ENCODE data around the gene TLL1.

The TLL1 gene

DNA sequence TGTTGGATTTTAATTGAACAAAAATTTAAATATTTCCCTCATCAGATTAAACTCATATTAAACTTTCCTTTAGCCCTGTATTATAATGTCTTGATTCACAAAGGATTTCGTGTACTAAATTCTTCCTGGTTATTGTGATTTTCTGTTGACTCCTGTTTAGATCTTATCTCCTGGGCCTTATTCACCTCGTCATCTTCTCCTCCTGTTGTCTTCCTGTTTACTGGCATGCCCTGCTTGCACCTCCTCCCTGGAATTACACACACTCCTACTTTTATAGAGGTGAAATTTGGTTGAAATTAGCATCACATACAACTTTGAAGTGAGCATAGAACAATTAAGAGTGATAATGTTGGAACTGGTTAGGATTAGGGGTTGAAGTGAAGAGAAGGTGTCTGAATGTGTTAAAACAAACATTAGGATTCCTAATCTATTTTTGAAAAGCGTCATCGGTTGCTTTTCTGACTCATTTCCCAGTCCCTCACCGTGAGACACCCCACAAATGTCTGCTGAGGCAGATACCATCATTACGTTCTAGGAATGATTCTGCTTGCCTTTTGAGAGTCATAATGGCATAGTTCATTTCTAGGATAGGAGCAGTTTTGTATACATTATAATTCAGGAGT is 32.5 kb downstream of the TLL1 start:
- no peak for DNase-seq

DNA sequence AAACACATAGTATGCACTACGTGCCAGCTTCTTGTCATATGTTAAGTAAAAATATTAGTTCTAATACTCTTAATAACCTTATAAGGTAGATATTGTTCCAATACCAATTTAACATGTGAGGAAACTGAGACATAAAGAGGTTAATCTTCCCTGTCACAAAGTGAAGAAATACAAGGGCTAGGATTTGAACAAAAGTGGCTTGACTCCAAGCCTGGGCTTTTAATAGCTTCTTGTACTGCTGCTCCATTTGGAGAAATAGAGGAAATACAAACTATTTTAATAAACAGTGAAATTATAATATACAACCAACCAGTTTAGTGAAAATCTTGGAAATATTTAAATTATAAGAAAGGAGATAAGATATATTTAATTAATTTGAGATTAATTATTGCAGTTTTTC is 33.2 kb downstream of the TLL1 start:
- no peak for DNase-seq

DNA sequence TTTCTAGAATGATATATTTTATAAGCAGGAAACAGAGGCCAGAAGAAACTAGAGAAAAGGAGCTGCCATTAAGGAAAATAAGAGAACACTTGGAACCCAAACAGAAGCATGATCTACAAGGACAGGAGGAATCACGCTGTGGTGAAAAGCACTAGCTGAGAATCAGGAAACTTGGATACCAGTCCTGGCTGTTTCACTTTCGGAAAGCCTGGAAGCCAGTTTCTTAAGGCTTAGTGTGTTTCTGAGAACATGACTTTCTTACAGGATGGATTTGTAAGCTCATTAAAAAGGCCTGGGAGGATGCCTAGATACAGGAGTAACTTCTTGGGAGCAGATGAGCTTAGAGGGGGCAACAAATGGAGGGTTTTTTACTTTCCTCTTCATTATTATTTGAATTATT is 36.9 kb downstream of the TLL1 start:
- no peak for DNase-seq

DNA sequence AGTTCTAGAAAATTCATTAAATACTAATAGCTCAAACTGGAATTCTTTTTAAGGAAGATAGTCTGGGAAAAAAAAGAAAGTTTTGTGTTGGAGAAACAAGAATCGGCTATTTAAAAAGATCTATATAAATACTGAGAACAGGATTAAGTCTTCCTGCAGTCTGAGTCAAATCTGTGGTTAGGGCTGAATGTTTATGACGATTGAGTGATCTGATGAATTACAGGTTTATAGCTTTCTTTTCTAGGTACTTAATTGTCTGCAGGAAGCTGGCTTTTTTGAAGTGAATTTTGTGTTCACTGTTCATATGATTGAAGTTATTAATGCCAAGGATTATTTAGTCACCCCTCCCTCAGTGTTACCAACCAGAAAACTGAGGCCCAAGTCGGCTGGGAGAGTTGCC is 42.2 kb downstream of the TLL1 start:
- DNase-seq: no peak

DNA sequence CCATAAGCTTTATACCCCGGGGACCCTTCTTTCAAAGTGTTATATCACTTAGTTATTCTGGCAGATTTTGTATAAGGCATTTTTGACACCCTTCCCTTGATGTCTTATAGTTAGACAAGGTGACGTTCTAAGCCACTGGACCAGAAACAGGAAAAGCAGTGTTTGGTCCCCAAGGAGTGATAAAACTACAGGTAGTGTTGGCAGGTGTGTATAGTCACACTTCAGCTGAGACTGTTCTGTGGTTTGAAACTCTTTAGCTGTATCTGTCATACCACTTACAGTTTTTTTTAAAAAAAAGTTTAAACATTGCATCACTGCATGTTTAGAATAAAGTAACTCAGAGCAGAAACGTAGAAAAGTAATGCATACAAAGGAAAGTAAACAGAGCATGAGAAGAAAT is 48.5 kb downstream of the TLL1 start:
- DNase-seq: no peak

DNA sequence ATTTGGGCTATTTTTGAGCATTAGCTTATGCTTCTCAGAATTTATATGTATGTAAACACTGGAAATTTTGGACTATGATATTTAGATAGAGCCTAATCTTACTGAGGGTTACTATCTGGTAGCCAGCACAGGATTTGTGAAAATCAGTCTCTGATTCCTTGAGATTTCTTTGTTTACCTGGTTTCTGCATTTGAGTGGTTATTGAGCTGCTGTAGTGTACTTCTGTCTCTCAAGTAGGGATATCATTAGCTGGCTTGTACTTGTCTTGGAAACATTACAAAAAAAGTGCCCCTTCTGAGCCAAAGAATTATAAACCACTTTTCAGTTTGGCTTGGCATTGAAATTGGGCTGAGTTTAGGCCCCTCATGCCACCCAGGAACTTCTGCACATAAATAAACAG is 49.7 kb downstream of the TLL1 start:
- DNase-seq: no peak

DNA sequence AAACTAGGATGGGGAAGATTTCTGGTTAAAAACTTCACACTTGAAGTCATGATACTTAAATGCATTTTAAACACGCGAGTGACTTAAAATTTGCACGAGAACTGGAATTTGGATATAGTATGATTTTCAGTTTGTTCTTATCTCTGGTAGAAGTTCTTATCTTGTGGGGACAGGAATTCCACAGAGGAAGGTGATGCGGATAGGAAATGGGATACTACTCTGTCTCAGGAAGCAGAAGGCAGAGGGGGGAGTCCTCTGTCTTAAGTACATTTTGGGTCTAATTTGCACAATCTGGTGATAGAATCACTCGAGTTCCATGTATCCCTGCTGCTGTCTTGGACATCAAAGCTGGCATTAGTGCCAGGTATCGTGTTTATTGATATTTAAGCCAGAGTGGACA is 53.3 kb downstream of the TLL1 start:
- no peak for DNase-seq

DNA sequence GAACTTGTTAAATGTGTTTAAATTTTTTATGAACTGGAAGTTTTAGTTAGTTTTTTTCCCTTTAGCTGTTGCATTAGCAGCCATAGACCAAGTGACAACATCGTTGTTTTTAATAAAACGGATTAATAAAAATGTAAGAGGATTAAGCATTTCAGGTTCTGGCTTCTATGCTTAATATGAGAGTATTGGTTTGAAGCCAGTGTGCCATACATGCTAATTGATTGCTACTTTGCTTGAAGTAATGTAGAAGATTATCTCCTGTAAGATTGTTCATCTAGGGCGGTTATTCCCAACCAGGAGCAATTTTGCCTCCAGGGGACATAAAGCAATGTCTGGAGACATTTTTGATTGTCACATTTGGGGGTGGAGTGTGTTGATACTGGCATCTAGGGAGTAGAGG is 54.3 kb downstream of the TLL1 start:
- no peak for DNase-seq

DNA sequence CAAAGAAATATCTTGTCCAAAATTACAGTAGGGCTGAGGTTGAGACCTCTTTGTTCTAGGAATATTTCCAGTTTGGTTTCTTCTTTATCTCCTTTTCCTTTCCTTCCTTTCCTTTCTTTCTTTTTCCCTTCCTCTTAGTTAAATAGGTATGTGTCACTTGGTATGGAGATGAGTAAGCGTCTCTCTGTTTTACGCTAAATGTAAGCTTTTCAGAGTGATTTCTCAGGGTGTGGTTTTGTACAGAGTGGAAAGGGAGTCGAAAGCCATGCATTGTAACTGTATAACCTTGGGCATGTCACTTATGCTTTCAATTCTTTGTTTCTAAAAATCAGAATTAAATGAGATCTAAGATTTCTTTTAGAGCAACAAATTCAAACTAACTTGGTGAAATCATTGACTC is 54.8 kb downstream of the TLL1 start:
- no peak for DNase-seq

DNA sequence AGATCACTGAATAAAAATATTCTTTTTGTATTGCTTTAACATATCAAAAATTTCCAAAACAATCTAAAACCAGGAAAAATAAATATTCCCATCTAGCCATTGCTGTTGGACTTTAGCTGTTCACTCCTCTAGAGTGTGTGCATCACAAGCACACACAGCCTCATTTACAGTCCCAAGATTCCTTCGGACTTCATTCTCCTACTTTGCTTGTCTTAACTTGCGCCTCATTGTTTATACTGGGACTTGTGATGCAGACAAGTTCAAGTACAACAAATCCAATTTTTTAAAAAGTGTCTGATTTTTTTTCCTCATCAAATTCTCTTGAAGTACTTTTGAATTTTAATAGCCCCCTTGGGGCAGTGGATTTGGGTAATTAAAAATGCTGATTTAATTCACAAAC is 55.6 kb downstream of the TLL1 start:
- no peak for DNase-seq

DNA sequence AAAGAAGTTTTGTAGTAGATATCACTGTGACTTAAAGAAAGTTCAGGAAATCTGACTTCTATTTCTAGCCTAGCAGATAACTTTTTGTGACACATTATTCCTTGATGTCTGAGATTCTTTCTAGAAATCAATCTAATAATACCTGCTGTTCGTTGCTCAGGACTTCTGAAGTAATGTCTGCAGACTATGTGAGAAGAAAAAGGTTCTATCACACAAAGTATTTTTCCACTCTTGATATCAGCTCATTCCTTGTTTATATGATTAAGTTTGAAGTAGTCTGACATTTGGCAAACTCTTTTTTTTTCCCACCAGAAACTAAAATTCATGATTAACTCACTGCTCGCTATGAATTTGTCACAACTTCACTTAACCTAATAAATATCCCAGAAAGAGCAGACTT is 56.6 kb downstream of the TLL1 start:
- no peak for DNase-seq

DNA sequence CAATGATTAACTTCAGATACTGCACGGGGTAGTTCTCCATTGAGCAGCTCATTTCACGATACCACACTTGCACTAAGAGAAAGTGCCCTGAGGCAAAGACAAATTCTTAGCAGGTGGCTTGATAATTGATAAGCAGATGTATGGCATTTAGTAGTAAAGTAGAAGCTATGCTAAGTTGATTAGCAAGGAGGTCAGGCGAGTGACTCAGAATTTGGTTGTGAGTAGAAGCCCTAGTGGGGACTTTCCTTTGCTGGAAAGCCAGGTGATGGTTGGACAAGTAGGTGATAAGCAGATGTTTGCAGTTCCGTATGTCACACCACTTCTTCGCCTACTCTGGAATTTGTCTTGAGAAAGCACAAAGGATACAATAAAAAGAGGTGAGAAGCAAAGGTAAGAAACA is 58.7 kb downstream of the TLL1 start:
- DNase-seq: no peak

DNA sequence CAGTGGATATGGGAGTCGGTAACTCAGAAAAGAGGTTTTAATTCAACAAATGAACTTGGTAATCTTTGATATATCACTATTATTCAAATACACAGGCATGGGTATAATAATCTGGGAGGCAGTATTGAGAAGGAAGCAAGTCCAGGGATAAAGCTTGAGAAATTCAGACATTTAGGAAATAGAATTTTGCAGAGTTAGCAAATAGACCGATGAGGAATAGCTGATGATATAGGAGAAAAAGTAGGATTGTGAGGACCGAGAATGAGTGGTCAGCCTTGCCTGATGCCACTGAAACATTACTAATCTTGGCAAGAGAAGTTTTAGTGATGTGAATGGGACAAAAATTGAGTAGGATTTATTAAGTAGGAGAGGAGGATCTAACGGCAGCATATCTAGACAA is 71.9 kb downstream of the TLL1 start:
- DNase-seq: no peak

DNA sequence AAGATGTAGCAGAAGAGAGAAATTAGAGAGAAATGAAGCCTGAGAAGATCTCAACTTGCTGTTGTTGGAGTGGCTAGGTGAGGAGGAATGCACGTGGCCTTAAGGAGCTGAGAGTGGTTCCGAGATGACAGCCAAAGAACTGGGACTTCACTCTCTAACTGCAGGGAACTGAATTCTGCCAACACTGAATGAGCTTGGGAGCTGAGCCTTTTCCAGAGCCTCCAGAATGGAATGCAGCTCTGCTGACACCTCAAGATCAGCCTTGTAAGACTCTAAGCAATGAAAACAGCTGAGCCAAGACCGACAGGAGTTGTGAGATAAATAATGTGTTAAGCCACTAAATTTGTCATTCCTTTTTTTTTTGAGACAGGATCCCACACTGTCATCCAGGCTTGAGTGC is 73.0 kb downstream of the TLL1 start:
- no peak for DNase-seq

DNA sequence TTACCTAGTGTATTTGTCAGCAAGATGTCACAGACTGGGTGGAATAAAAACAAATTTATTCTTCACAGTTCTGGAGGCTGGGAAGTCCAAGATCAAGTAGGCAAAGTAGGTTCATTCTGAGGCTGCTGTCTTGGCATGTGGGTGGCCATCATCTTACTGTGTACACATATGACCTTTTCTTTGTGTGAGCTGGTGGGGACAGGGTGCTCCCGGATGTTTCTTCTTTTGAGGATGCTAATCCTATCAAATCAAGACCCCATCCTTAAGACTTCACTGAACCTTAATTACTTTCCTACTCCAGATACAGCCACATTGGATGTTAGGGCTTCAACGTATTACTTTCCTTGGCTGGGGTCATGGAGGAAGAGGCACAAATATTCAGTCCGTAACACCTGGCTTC is 74.0 kb downstream of the TLL1 start:
- DNase-seq: no peak

DNA sequence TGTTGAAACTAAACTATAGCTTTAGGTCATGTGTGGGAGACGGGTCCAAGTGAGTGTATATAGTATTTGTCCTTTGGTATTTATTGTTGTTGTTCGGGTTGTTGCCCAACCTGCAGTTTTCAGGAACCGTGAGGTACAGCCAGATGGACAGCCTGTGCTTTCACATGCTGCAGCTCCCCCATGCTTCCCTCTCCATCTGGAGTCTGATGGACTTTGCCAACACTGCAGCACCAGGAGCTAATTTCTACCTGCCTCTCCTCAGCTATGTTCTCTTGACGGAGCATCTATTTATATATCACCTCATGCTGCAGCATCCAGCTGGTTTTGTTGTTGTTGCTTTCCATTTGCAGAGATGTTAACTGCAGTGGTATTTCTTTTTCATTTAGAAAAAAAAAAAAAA is 80.1 kb downstream of the TLL1 start:
- DNase-seq: no peak

DNA sequence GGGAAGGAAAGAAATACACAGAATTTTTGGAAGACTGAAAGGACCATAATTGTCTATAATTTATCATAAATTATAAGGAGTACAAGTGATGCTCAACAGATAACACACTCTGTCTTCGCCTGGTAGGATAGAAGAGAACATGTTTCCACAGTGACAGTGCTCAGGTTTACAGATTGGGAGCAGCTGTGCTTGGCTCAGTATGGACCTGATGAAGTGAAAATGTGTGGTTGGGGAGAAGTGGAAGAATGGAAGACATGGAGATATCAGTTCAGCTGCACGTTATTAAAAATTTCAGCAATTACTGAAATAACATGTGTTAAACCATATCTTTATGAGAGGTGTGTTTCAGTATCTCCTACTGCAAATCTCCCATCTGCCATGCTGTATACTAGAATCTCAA is 90.6 kb downstream of the TLL1 start:
- no peak for DNase-seq

DNA sequence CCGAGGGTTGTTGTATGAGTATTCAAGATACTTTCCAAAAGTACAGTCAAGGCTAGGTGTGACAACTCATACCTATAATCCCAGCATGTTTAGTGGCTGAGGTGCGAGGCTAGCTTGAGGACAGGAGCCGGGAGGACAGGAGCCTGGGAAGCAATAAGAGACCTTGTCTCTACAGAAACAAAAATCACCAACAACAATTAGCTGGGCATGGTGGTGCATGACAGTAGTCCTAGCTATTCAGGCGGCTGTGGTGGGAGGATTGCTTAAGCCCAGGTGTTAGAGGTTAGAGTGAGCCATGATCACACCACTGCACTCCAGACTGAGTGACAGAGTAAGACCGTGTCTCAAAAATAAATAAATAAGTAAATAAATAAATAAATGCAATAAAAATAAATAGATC is 91.6 kb downstream of the TLL1 start:
- no peak for DNase-seq

DNA sequence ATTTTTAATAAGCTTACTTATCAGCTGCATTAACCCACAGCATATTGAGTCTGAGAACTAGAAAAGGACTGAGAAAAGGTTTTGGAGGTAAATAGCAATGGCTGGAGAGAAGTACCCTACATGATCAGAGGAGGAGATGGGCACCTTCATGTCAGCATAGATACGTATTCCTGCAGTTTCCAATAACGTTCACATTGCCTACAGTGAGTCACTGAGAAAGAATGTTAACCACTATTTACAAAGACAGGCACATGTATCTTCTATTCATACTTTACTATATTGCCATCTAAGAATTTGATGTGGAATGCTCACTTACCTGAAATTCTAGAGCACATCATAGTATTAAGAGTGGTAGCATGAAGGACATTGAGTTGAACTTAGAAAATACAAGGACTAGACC is 92.5 kb downstream of the TLL1 start:
- no peak for DNase-seq

DNA sequence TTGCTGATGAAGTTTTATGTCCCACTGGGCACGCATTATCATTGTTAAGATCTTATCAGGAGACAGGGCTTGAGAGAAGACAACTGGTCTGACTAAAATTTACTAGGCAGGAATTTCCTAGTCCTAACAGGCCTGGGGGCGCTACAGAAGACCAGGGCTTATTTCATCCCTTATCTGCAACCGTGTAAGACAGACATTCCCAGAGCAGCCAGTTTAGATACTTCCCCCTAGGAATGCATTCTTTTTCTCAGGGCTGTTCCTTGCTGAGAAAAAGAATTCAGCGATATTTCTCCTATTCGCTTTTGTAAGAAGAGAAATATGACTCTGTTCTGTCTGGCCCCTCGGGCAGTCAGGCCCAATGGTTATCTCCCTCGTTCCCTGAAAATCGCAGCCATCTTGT is 93.8 kb downstream of the TLL1 start:
- DNase-seq: no peak

DNA sequence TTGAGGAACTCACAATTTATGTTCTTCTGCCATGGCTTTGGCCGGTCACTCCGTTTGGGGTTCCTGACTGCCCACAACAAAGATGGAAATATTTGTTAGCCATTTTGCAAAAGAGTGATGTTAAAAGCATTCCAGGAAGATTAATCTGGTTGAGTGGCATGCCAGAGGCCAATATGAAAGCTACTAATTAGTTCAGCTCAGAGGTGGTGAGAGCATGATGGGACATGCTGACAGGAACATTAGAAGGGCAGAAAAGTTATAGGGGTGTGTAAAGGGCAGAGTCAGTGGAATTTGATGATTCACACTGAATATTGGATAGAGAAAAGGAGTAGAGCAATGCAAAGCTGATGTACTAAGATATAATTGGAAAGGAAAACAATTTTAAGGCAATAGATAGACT is 94.4 kb downstream of the TLL1 start:
- DNase-seq: no peak

DNA sequence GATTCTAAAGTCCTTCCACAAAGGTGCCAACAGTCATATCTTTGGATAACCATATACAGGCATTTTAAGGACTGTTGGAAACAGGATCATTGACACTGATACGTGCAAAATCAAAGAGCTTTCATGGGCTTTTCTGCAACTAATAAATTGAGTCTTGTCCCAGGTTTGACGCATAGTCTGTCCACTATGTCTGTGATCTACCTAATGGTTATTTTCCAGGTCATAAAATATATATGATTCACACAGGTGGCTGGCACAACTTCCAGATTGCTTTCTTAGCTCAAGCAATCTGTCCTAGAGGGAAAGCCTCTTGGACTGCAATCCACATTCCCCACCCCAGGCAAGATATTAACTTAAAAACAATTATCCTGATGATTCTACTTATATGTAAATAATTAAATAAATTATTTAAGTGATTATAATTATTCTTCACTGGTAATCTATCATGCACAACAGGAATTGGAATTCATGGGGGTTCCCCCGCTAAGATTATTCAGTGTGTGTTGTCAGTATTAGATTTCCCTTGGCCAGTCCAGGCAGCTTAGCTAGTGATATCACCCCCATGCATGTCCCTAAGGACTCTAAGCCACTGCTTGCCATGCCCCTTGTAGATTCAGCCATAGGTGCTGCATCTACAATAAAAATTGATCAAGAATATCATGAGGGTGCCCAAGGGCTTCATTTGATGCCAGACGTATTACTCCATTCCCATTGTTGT is 97.8 kb downstream of the TLL1 start:
- DNase-seq: no peak

DNA sequence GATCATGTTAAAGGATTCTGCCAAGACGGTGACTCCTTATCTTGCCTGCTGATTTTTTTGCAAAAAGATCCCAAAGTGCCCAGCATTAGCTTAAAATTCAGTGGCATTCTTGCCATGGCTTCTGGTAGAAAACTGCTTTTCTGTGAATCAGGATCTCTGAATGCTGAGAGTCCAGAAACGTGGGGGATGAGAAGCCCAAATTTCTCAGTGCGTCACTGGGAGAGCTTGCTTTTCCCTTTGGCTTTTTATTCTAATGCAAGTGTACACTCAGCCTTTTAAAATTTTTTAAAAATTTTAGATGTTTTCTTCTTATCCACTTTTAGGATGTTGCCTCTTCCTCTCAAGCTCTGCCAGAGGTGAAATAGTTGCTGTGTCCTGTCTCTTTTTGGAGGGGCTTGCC is 98.4 kb downstream of the TLL1 start:
- no peak for DNase-seq

DNA sequence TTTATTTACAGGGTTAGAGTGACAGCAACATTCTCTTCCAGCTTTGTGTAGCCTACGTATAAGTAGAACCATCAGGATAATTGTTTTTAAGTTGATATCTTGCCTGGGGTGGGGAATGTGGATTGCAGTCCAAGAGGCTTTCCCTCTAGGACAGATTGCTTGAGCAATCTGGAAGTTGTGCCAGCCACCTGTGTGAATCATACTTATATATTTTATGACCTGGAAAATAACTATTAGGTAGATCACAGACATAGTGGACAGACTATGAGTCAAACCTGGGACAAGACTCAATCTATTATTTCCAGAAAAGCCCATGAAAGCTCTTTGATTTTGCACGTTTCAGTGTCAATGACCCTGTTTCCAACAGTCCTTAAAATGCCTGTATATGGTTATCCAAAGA is 98.9 kb downstream of the TLL1 start:
- no peak for DNase-seq

DNA sequence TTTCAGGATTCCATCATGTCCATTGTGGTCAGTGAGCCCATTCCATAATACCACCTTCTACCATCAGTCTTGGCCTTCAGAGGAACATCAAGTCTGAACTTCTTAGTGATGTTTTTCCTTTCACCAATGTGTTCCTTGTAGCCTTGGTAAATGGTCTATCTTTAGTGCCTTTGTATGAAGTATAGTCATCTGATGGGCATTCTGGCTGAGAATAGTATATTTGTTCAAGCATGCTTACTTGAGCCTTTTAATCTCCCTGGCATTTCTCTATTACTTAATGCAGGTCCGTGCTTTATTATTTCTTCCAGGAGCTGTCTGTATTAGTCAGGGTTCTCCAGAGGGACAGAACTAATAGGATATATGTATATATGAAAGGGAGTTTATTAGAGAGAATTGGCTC is 99.7 kb downstream of the TLL1 start:
- DNase-seq: no peak
